Stomach smooth muscle (tissue), 2 donors: Measurements from ENCODE around the gene SYNGR2.

Experiments
- H3K27ac ChIP-seq: one replicate; pipeline ENCODE4 v1.7.0; 2013; ENCODE audit warnings: mild to moderate bottlenecking, low read length, inconsistent platforms
- H3K27me3 ChIP-seq, 2 donors: one replicate each; pipeline ENCODE4 v1.7.0; 2013; ENCODE audit warnings: low read length in 2 of 2; ENCODE audit not compliant: insufficient read depth in 2 of 2, control insufficient read depth in 1 of 2
- H3K36me3 ChIP-seq, 2 donors: one replicate each; pipeline ENCODE4 v1.7.0; 2013; ENCODE audit warnings: low read length in 2 of 2; ENCODE audit not compliant: control insufficient read depth in 2 of 2, insufficient read depth in 2 of 2
- H3K4me1 ChIP-seq: one replicate; pipeline ENCODE4 v1.7.0; 2013; ENCODE audit warnings: low read length; ENCODE audit not compliant: control insufficient read depth, insufficient read depth
- H3K4me3 ChIP-seq, 2 donors: one replicate each; pipeline ENCODE4 v1.7.0; 2013; ENCODE audit warnings: low read length in 2 of 2
- H3K9ac ChIP-seq, 2 donors: one replicate each; pipeline ENCODE4 v1.7.0; 2013; ENCODE audit warnings: low read length in 2 of 2, mild to moderate bottlenecking in 1 of 2
- H3K9me3 ChIP-seq, 2 donors: one replicate each; pipeline ENCODE4 v1.7.0; 2013; ENCODE audit warnings: low read length in 2 of 2; ENCODE audit not compliant: control insufficient read depth in 2 of 2
- donor health status: healthy.
- donor health status: Pancreatic carcinoma.

Gene SYNGR2

GRCh38 chr17:78214016-78214705 is 45.8 kb downstream of the SYNGR2 start, which contains the start of gene BIRC5:
TSS of gene BIRC5 (plus strand) at chr17:78214253. CDS start at chr17:78214317, 64 bp downstream.
- Histone ChIP-seq H3K9me3 (no peaks in the 10 kb centered on the region), H3K9ac (no peak within 1 kb of the TSS), H3K4me1 (peaks cover 4% of the 10 kb centered on the region), H3K27ac (no peak within 1 kb of the TSS), H3K27me3 (peaks cover 0 to 5% of the 10 kb centered on the region in 2 donors), H3K36me3 (no peaks in the 10 kb centered on the region), H3K4me3 (peak within 1 kb of the TSS; percentile 31 to 64)

GRCh38 chr17:78214706-78215061 is 46.3 kb downstream of the SYNGR2 start:
- Histone ChIP-seq H3K27ac (no peak overlapping the region), H3K4me3 (no peak overlapping the region), H3K9ac (no peak overlapping the region)

GRCh38 chr17:78219396-78220150 is 51.2 kb downstream of the SYNGR2 start:
- Histone ChIP-seq H3K4me3 (no peak overlapping the region), H3K36me3 (no peaks in the 10 kb centered on the region), H3K4me1 (peaks cover under 1% of the 10 kb centered on the region), H3K27ac (no peak overlapping the region), H3K27me3 (peaks cover 0 to 1% of the 10 kb centered on the region in 2 donors), H3K9me3 (no peaks in the 10 kb centered on the region), H3K9ac (no peak overlapping the region)

More at GRCh38 chr17:78214706-78215061, 46.3 kb downstream of the SYNGR2 start:
- H3K27me3 ChIP-seq: peaks cover 0 to 5% of the 10 kb centered on the region in 2 donors
- H3K36me3 ChIP-seq: no peaks in the 10 kb centered on the region
- peaks cover 4% of the 10 kb centered on the region for H3K4me1 ChIP-seq
- no peaks in the 10 kb centered on the region for H3K9me3 ChIP-seq
